ENCODE data around the gene KIF1B.
"Not testable (repeated sequence)": the region's sequence is repeated elsewhere in the genome, so short reads cannot be mapped to it uniquely, and the experiment has no call there.

Gene KIF1B

DNA sequence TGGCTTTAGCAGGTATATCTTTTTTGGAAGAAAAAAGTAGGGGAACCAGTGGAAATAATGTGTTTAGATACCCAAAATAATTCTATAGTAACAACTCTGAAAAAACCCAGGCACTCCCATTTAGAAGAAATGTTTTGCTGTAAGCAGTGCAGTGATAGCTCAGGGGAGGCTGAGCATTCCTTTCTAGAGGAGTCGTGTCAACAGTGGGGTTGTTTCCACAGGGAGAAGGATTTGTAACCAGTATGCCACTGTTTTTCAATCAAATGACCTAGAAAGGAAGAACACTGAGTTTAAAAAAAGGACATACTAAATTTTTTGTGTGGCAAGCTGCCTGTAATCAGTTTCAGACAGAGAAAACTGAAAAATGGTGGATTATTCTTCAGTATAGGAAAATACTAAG, 190.9 kb downstream of the KIF1B start:
- Histone ChIP-seq H3K36me3 (ENCODE audit: insufficient read depth) (peaks cover 27% of the 10 kb centered on the region; the same call in 1 of the 2 replicates), H3K27ac (no peak overlapping the region), H3K9ac (no peak overlapping the region), H2AFZ (ENCODE audit: low read depth) (no peak overlapping the region), H3K79me2 (ENCODE audit: insufficient read depth, low read depth) (peaks cover 31% of the 10 kb centered on the region), H3K4me1 (ENCODE audit: low read depth, poor library complexity, severe bottlenecking) (peaks cover 24% of the 10 kb centered on the region), H4K20me1 (ENCODE audit: insufficient read depth) (no peaks in the 10 kb centered on the region), H3K4me2 (peak overlapping the region; percentile 94; the same call in 1 of the 2 replicates), H3K27me3 (ENCODE audit: insufficient read depth, low read depth) (no peaks in the 10 kb centered on the region), H3K4me3 (IDR thresholded peaks at IDR 0.05; ENCODE audit: insufficient read depth, low read depth, low read length) (no peak overlapping the region)
- TF ChIP-seq, protein P1, sequence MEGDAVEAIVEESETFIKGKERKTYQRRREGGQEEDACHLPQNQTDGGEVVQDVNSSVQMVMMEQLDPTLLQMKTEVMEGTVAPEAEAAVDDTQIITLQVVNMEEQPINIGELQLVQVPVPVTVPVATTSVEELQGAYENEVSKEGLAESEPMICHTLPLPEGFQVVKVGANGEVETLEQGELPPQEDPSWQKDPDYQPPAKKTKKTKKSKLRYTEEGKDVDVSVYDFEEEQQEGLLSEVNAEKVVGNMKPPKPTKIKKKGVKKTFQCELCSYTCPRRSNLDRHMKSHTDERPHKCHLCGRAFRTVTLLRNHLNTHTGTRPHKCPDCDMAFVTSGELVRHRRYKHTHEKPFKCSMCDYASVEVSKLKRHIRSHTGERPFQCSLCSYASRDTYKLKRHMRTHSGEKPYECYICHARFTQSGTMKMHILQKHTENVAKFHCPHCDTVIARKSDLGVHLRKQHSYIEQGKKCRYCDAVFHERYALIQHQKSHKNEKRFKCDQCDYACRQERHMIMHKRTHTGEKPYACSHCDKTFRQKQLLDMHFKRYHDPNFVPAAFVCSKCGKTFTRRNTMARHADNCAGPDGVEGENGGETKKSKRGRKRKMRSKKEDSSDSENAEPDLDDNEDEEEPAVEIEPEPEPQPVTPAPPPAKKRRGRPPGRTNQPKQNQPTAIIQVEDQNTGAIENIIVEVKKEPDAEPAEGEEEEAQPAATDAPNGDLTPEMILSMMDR (conservative IDR thresholded peaks at IDR 0.05; ENCODE audit: low read depth, low read length) = no peak

DNA sequence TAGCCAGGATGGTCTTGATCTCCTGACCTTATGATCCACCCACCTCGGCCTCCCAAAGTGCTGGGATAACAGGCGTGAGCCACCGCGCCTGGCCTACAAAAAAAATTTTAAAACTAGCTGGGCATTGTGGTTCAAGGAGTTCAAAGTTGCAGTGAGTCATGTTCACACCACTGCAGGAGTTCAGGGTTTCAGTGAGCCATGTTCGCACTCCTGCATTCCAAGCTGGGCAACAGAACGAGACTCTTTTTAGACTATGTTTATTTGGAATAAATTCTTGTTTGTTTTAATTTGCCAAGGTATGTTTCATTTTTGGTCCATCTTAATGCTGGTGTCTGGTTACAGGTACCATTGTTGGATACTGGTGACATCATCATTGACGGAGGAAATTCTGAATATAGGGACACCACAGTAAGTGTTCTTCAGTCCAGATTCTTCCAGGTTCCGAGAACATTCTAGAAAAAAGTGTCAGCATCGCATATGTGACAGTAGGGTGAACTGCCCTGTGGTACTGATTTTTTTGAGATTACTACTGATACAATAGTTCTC, 192.4 kb downstream of the KIF1B start:
- peaks cover 21% of the 10 kb centered on the region for H3K4me1 ChIP-seq (ENCODE audit: low read depth, poor library complexity, severe bottlenecking)
- H3K4me2 ChIP-seq = no peak overlapping the region
- H3K4me3 ChIP-seq (IDR thresholded peaks at IDR 0.05; ENCODE audit: insufficient read depth, low read depth, low read length) = no peak overlapping the region
- H2AFZ ChIP-seq (ENCODE audit: low read depth) = no peak overlapping the region
- no peaks in the 10 kb centered on the region for H4K20me1 ChIP-seq (ENCODE audit: insufficient read depth)
- no peaks in the 10 kb centered on the region for H3K27me3 ChIP-seq (ENCODE audit: insufficient read depth, low read depth)
- H3K79me2 ChIP-seq (ENCODE audit: insufficient read depth, low read depth) = peaks cover 31% of the 10 kb centered on the region
- H3K36me3 ChIP-seq (ENCODE audit: insufficient read depth) = peaks cover 33% of the 10 kb centered on the region; the same call in 1 of the 2 replicates
- TF ChIP-seq, protein P1 (conservative IDR thresholded peaks at IDR 0.05; ENCODE audit: low read depth, low read length) = no peak
- H3K27ac ChIP-seq = no peak overlapping the region
- H3K9ac ChIP-seq = no peak overlapping the region

- TF ChIP-seq, protein P1 (conservative IDR thresholded peaks at IDR 0.05; ENCODE audit: low read depth, low read length) = no peak
- Histone ChIP-seq H3K4me1 (ENCODE audit: low read depth, poor library complexity, severe bottlenecking) (no peaks in the 10 kb centered on the region), H3K4me2 (no peak overlapping the region), H3K27ac (no peak overlapping the region), H2AFZ (ENCODE audit: low read depth) (no peak overlapping the region), H4K20me1 (ENCODE audit: insufficient read depth) (no peaks in the 10 kb centered on the region), H3K79me2 (ENCODE audit: insufficient read depth, low read depth) (peaks cover 4% of the 10 kb centered on the region; the same call in 1 of the 2 replicates), H3K9ac (no peak overlapping the region), H3K36me3 (ENCODE audit: insufficient read depth) (peaks cover 30% of the 10 kb centered on the region; the same call in 1 of the 2 replicates), H3K4me3 (IDR thresholded peaks at IDR 0.05; ENCODE audit: insufficient read depth, low read depth, low read length) (no peak overlapping the region), H3K27me3 (ENCODE audit: insufficient read depth, low read depth) (no peaks in the 10 kb centered on the region)
Measured at GRCh38 chr1:10407201-10407600, 196.8 kb downstream of the KIF1B start.

- Histone ChIP-seq H3K27ac (peak overlapping the region; percentile 3; the same call in 1 of the 2 replicates), H3K79me2 (ENCODE audit: insufficient read depth, low read depth) (no peaks in the 10 kb centered on the region), H4K20me1 (ENCODE audit: insufficient read depth) (no peaks in the 10 kb centered on the region), H2AFZ (ENCODE audit: low read depth) (no peak overlapping the region), H3K4me3 (IDR thresholded peaks at IDR 0.05; ENCODE audit: insufficient read depth, low read depth, low read length) (no peak overlapping the region), H3K9ac (no peak overlapping the region), H3K4me2 (no peak overlapping the region), H3K36me3 (ENCODE audit: insufficient read depth) (peaks cover 47% of the 10 kb centered on the region; the same call in 1 of the 2 replicates), H3K27me3 (ENCODE audit: insufficient read depth, low read depth) (no peaks in the 10 kb centered on the region), H3K4me1 (ENCODE audit: low read depth, poor library complexity, severe bottlenecking) (peaks cover 11% of the 10 kb centered on the region)
- TF ChIP-seq, protein P1 (conservative IDR thresholded peaks at IDR 0.05; ENCODE audit: low read depth, low read length) = no peak
Measured at GRCh38 chr1:10415211-10415930, 205.0 kb downstream of the KIF1B start.

DNA sequence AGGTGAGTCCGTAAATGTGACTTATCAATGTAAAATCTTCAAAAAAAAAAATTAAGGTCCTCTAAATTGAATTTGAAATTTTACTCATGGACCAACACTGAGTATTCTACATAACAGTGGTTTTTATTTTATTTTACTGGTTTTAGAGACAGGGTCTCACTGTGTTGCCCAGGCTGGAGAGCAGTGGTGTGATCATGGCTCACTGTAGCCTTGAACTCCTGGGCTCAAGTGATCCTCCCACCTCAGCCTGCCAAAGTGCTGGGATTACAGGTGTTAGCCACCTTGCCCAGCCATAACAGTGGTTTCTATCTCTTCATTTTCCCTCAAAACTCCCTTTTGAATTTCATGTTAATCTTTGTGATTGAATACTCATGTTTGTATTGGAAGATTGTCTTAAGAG, 205.6 kb downstream of the KIF1B start:
- not testable (repeated sequence) for H3K79me2 ChIP-seq (ENCODE audit: insufficient read depth, low read depth); H3K4me2 ChIP-seq; H3K9ac ChIP-seq; H3K4me3 ChIP-seq (IDR thresholded peaks at IDR 0.05; ENCODE audit: insufficient read depth, low read depth, low read length); H2AFZ ChIP-seq (ENCODE audit: low read depth); H4K20me1 ChIP-seq (ENCODE audit: insufficient read depth); H3K27me3 ChIP-seq (ENCODE audit: insufficient read depth, low read depth)
- Histone ChIP-seq H3K27ac (peak overlapping the region; percentile 3; the same call in 1 of the 2 replicates), H3K36me3 (ENCODE audit: insufficient read depth) (peaks cover 47% of the 10 kb centered on the region; the same call in 1 of the 2 replicates), H3K4me1 (ENCODE audit: low read depth, poor library complexity, severe bottlenecking) (peaks cover 11% of the 10 kb centered on the region)

- peaks cover 11% of the 10 kb centered on the region for H3K4me1 ChIP-seq (ENCODE audit: low read depth, poor library complexity, severe bottlenecking)
- not testable (repeated sequence) for H3K4me2 ChIP-seq; H4K20me1 ChIP-seq (ENCODE audit: insufficient read depth); H3K79me2 ChIP-seq (ENCODE audit: insufficient read depth, low read depth); H2AFZ ChIP-seq (ENCODE audit: low read depth); H3K27ac ChIP-seq; H3K4me3 ChIP-seq (IDR thresholded peaks at IDR 0.05; ENCODE audit: insufficient read depth, low read depth, low read length); H3K27me3 ChIP-seq (ENCODE audit: insufficient read depth, low read depth); H3K9ac ChIP-seq
- peaks cover 41% of the 10 kb centered on the region; the same call in 1 of the 2 replicates for H3K36me3 ChIP-seq (ENCODE audit: insufficient read depth)
Measured at GRCh38 chr1:10418741-10419140, 208.4 kb downstream of the KIF1B start.

All from KMS-11 (cell line).